Thyroid gland (tissue), 4 donors: ENCODE results near the gene IGFALS. TPM values are rescaled to one million over a fixed set of nuclear protein-coding genes. Genes with fewer than 3 reads are reported as not detected.

Source experiments
- DNase-seq, 2 donors: peaks; one replicate each; pipeline ENCODE4 v3.0.0-alpha.2; 2019
- H3K27ac ChIP-seq, 3 donors: fragments of 200-600 bp; sonication (generic); 1 replicate in 2 of 3; 2 replicates in 1 of 3; pipeline ENCODE4 v1.5.1; 2016 to 2019; ENCODE audit warnings: mild to moderate bottlenecking in 1 of 3, moderate library complexity in 1 of 3
- H3K27me3 ChIP-seq: fragments of 200-600 bp; sonication (generic); one replicate; pipeline ENCODE4 v1.5.1; 2019
- H3K36me3 ChIP-seq, 2 donors: fragments of 200-600 bp; sonication (generic); one replicate each; pipeline ENCODE4 v1.5.1; 2016 to 2019
- H3K4me1 ChIP-seq, 2 donors: fragments of 200-600 bp; sonication (generic); one replicate each; pipeline ENCODE4 v1.5.1; 2017 to 2019
- H3K4me3 ChIP-seq, 3 donors: fragments of 200-600 bp; sonication (generic); replicated peaks in 1 of 3; 1 replicate in 2 of 3; 2 replicates in 1 of 3; pipeline ENCODE4 v1.5.1; 2016; ENCODE audit warnings: mild to moderate bottlenecking in 1 of 3
- H3K9me3 ChIP-seq: fragments of 200-600 bp; sonication (generic); one replicate; pipeline ENCODE4 v1.5.1; 2017
- CTCF ChIP-seq, 6 experiments: fragments of 200-600 bp in 3 of 6; fragments of 450-650 bp in 3 of 6; sonication (generic) in 3 of 6; IDR thresholded peaks; one replicate each; pipeline ENCODE4 v1.5.1; 2016 to 2019; ENCODE audit warnings: antibody characterized with exemption in 6 of 6, mild to moderate bottlenecking in 2 of 6, inconsistent platforms in 1 of 6, moderate library complexity in 1 of 6
- POLR2A ChIP-seq, 2 donors: fragments of 450-650 bp; IDR thresholded peaks; one replicate each; pipeline ENCODE4 v1.6.1; 2017; ENCODE audit warnings: antibody characterized with exemption in 2 of 2, mild to moderate bottlenecking in 2 of 2, moderate library complexity in 1 of 2
- WGBS, 2 donors: methylation state at CpG; one replicate each; pipeline ENCODE4 v1.1.5; 2017; 5-methylcytosine and 5-hydroxymethylcytosine counted together
- intact Hi-C: fragments of 100-400 bp; cut with DNase I; formaldehyde crosslinking; loops from one replicate; pipeline ENCODE4 v1.15.1; 2023
- total RNA-seq, 4 donors: library from RNA; depleted of rRNA; stranded (reverse); fragments of >200 nt; gene quantifications; one replicate each; pipeline ENCODE4 v1.2.3, GENCODE V29; 2016

The IGFALS gene
- total RNA-seq, 4 donors from 2014 or later: 0.13 to 4.2 (median 1.8) TPM

- no peaks in the 10 kb centered on the region for H3K9me3 ChIP-seq
- H3K27me3 ChIP-seq: no peaks in the 10 kb centered on the region
- WGBS, 2 donors: 94 to 100% methylated on average over 5 to 19 of the region's 53 CpGs
- peaks cover 11 to 12% of the 10 kb centered on the region in 2 donors for H3K4me1 ChIP-seq
- no peak overlapping the region for H3K4me3 ChIP-seq
- no peak for DNase-seq
- TF ChIP-seq POLR2A (IDR thresholded peaks at IDR 0.05) (no peak), CTCF (IDR thresholded peaks at IDR 0.05) (no peak)
- no peak overlapping the region for H3K27ac ChIP-seq
- H3K36me3 ChIP-seq: peaks cover 17 to 21% of the 10 kb centered on the region in 2 donors
- intact Hi-C loops: no loop called here
Measured at GRCh38 chr16:1791256-1791942, 2.1 kb downstream of the IGFALS start.

- TF ChIP-seq CTCF (IDR thresholded peaks at IDR 0.05): no peak
- TF ChIP-seq POLR2A (IDR thresholded peaks at IDR 0.05): no peak
- Histone ChIP-seq H3K36me3 (peaks cover 17 to 21% of the 10 kb centered on the region in 2 donors), H3K4me1 (peaks cover 11 to 12% of the 10 kb centered on the region in 2 donors), H3K9me3 (no peaks in the 10 kb centered on the region), H3K4me3 (no peak overlapping the region), H3K27ac (no peak overlapping the region), H3K27me3 (no peaks in the 10 kb centered on the region)
- 92% methylated on average over 42 of the region's 44 CpGs; no CpG with 5 or more reads in 1 of the 2 donors for WGBS, 2 donors
- intact Hi-C loops: no loop called here
- DNase-seq: no peak
Measured at GRCh38 chr16:1790611-1791255, 2.8 kb downstream of the IGFALS start.

- H3K27me3 ChIP-seq: no peaks in the 10 kb centered on the region
- H3K4me3 ChIP-seq: no peak overlapping the region
- H3K27ac ChIP-seq: no peak overlapping the region
- no peak for TF ChIP-seq CTCF (IDR thresholded peaks at IDR 0.05)
- no peak for TF ChIP-seq POLR2A (IDR thresholded peaks at IDR 0.05)
- H3K4me1 ChIP-seq: peaks cover 11 to 12% of the 10 kb centered on the region in 2 donors
- intact Hi-C loops: no loop called here
- no peak for DNase-seq
- 93 to 95% methylated on average over 12 to 15 of the region's 15 CpGs for WGBS, 2 donors
- peaks cover 17 to 21% of the 10 kb centered on the region in 2 donors for H3K36me3 ChIP-seq
- no peaks in the 10 kb centered on the region for H3K9me3 ChIP-seq
Measured at GRCh38 chr16:1790261-1790610, 3.3 kb downstream of the IGFALS start.

GRCh38 chr16:1789643-1790045, 3.9 kb downstream of the IGFALS start:
- no peak for DNase-seq
- WGBS, 2 donors: 94 to 96% methylated on average over 20 to 23 of the region's 25 CpGs
- H3K27me3 ChIP-seq: no peaks in the 10 kb centered on the region
- peaks cover 17 to 21% of the 10 kb centered on the region in 2 donors for H3K36me3 ChIP-seq
- no peak overlapping the region for H3K4me3 ChIP-seq
- no peak overlapping the region for H3K27ac ChIP-seq
- no peaks in the 10 kb centered on the region for H3K9me3 ChIP-seq
- peaks cover 10% of the 10 kb centered on the region in 2 donors for H3K4me1 ChIP-seq
- intact Hi-C loops: no loop called here
- TF ChIP-seq POLR2A (IDR thresholded peaks at IDR 0.05): no peak
- no peak for TF ChIP-seq CTCF (IDR thresholded peaks at IDR 0.05)

GRCh38 chr16:1788708-1789100, 4.8 kb downstream of the IGFALS start:
- H3K27ac ChIP-seq: no peak overlapping the region

More at GRCh38 chr16:1788708-1789100, 4.8 kb downstream of the IGFALS start:
- Histone ChIP-seq H3K9me3 (no peaks in the 10 kb centered on the region), H3K4me3 (no peak overlapping the region), H3K36me3 (peaks cover 17 to 21% of the 10 kb centered on the region in 2 donors), H3K27me3 (no peaks in the 10 kb centered on the region), H3K4me1 (peaks cover 5 to 9% of the 10 kb centered on the region in 2 donors)
- DNase-seq: no peak
- TF ChIP-seq CTCF (IDR thresholded peaks at IDR 0.05): no peak
- TF ChIP-seq POLR2A (IDR thresholded peaks at IDR 0.05): no peak
- WGBS, 2 donors: 74 to 85% methylated on average over 4 to 5 of the region's 19 CpGs
- intact Hi-C loops: no loop called here
